HepG2 (cell line): Measurements from ENCODE around the gene HEATR5B. TPM values are rescaled to one million over a fixed set of nuclear protein-coding genes. Genes with fewer than 3 reads are reported as not detected.

Experiments
- ATM ChIP-seq: fragments of 450-650 bp; IDR thresholded peaks from 2 replicates; pipeline ENCODE4 v1.7.1; 2017; ENCODE audit warnings: mild to moderate bottlenecking, borderline replicate concordance
- CHD2 ChIP-seq: IDR thresholded peaks from 2 replicates; pipeline ENCODE4 v1.6.1; 2011; ENCODE audit warnings: low read depth, low read length, improper control_type of control experiment
- EEA1 ChIP-seq: sonication (generic); formaldehyde crosslinking; IDR thresholded peaks from 2 replicates; pipeline ENCODE4 v1.5.1; 2020; ENCODE audit warnings: mild to moderate bottlenecking, missing genetic modification reagents, borderline replicate concordance
- FOXO4 ChIP-seq: sonication (generic); formaldehyde crosslinking; conservative IDR thresholded peaks from 2 replicates; pipeline ENCODE4 v1.8.1; 2023; ENCODE audit warnings: missing genetic modification reagents
- GATA4 ChIP-seq: sonication (generic); IDR thresholded peaks from 2 replicates; pipeline ENCODE4 v1.6.1; 2016; ENCODE audit warnings: antibody characterized with exemption, low read depth, borderline replicate concordance
- GLI4 ChIP-seq: sonication (generic); formaldehyde crosslinking; IDR thresholded peaks from 2 replicates; pipeline ENCODE4 v1.5.1; 2020; ENCODE audit warnings: missing genetic modification reagents, mild to moderate bottlenecking, moderate library complexity, borderline replicate concordance
- JUND ChIP-seq: sonication (generic); formaldehyde crosslinking; IDR thresholded peaks from 2 replicates; pipeline ENCODE4 v1.8.0; 2022; ENCODE audit warnings: mild to moderate bottlenecking, missing genetic modification reagents
- MEIS1 ChIP-seq: sonication (generic); formaldehyde crosslinking; IDR thresholded peaks from 2 replicates; pipeline ENCODE4 v1.9.0; 2021; ENCODE audit warnings: mild to moderate bottlenecking, missing genetic modification reagents, moderate library complexity, borderline replicate concordance
- MTF1 ChIP-seq: sonication (generic); formaldehyde crosslinking; IDR thresholded peaks from 2 replicates; pipeline ENCODE4 v1.5.0; 2020; ENCODE audit warnings: missing genetic modification reagents
- NKX3-1 ChIP-seq: sonication (generic); formaldehyde crosslinking; IDR thresholded peaks from 2 replicates; pipeline ENCODE4 v1.5.0; 2020; ENCODE audit warnings: missing genetic modification reagents
- RAD21 ChIP-seq: fragments of 450-650 bp; formaldehyde crosslinking; IDR thresholded peaks from 2 replicates; pipeline ENCODE4 v1.5.0; 2020; ENCODE audit warnings: mild to moderate bottlenecking
- SALL1 ChIP-seq: sonication (generic); formaldehyde crosslinking; IDR thresholded peaks from 2 replicates; pipeline ENCODE4 v1.8.0; 2022; ENCODE audit warnings: mild to moderate bottlenecking, missing genetic modification reagents
- SRF ChIP-seq: IDR thresholded peaks from 2 replicates; pipeline ENCODE4 v1.6.1; 2011; ENCODE audit warnings: mild to moderate bottlenecking, low read depth, low read length, moderate library complexity
- SSRP1 ChIP-seq: IDR thresholded peaks from 2 replicates; pipeline ENCODE4 v1.6.1; 2016; ENCODE audit warnings: control low read depth
- STAG1 ChIP-seq: sonication (generic); formaldehyde crosslinking; IDR thresholded peaks from 2 replicates; pipeline ENCODE4 v1.4.0; 2020; ENCODE audit warnings: missing genetic modification reagents
- XBP1 ChIP-seq: sonication (generic); formaldehyde crosslinking; IDR thresholded peaks from 2 replicates; pipeline ENCODE4 v1.5.0; 2020; ENCODE audit warnings: missing genetic modification reagents
- ZKSCAN1 ChIP-seq: fragments of 150-350 bp; IDR thresholded peaks from 2 replicates; pipeline ENCODE4 v1.6.1; 2014; ENCODE audit warnings: low read length
- ZNF138 ChIP-seq: sonication (generic); formaldehyde crosslinking; IDR thresholded peaks from 2 replicates; pipeline ENCODE4 v1.5.0; 2020; ENCODE audit warnings: mild to moderate bottlenecking, low read depth, missing genetic modification reagents
- ZNF225 ChIP-seq: sonication (generic); formaldehyde crosslinking; IDR thresholded peaks from 2 replicates; pipeline ENCODE4 v1.4.0; 2020; ENCODE audit warnings: mild to moderate bottlenecking, missing genetic modification reagents
- ZNF44 ChIP-seq: sonication (generic); formaldehyde crosslinking; IDR thresholded peaks from 2 replicates; pipeline ENCODE4 v1.5.1; 2020; ENCODE audit warnings: mild to moderate bottlenecking, missing genetic modification reagents
- ZNF543 ChIP-seq: sonication (generic); formaldehyde crosslinking; IDR thresholded peaks from 2 replicates; pipeline ENCODE4 v1.4.0; 2020; ENCODE audit warnings: mild to moderate bottlenecking, missing genetic modification reagents
- ZNF567 ChIP-seq: sonication (generic); formaldehyde crosslinking; IDR thresholded peaks from 2 replicates; pipeline ENCODE4 v1.8.1; 2023; ENCODE audit warnings: mild to moderate bottlenecking, missing genetic modification reagents, borderline replicate concordance
- ZNF660 ChIP-seq: sonication (generic); formaldehyde crosslinking; IDR thresholded peaks from 2 replicates; pipeline ENCODE4 v1.5.1; 2020; ENCODE audit warnings: mild to moderate bottlenecking, low read depth, missing genetic modification reagents, borderline replicate concordance
- ZNF713 ChIP-seq: sonication (generic); formaldehyde crosslinking; IDR thresholded peaks from 2 replicates; pipeline ENCODE4 v1.4.0; 2020; ENCODE audit warnings: mild to moderate bottlenecking, missing genetic modification reagents
- ZNF878 ChIP-seq: sonication (generic); formaldehyde crosslinking; IDR thresholded peaks from 2 replicates; pipeline ENCODE4 v1.8.1; 2023; ENCODE audit warnings: mild to moderate bottlenecking, missing genetic modification reagents, moderate library complexity
- polyA plus RNA-seq, 8 experiments: library from polyadenylated mRNA; depleted of rRNA in 3 of 8; stranded (reverse) in 7 of 8; unstranded in 1 of 8; fragments of >200 nt; fragmentation: Illumina TruSeq in 4 of 8; extraction: Trizol in 4 of 8; gene quantifications; 2 replicates each; pipeline versions ENCODE4 v1.2.1 to v1.2.3, GENCODE V29; 2011 to 2016; ENCODE audit warnings: low read depth in 4 of 8, missing spikeins in 1 of 8, mixed read lengths in 1 of 8; ENCODE audit not compliant: insufficient read depth in 1 of 8
- total RNA-seq, 5 experiments: library from RNA; depleted of rRNA; stranded (reverse); fragments of >200 nt; fragmentation: Illumina TruSeq; extraction: Trizol; gene quantifications; 2 replicates each; pipeline ENCODE4 v1.2.3, GENCODE V29; 2016; ENCODE audit warnings: low read depth in 1 of 5
- TF ChIP-seq, protein P1 (sequence below): sonication (generic); formaldehyde crosslinking; IDR thresholded peaks from 2 replicates; pipeline ENCODE4 v1.5.0; 2020; ENCODE audit warnings: mild to moderate bottlenecking, missing genetic modification reagents, moderate library complexity
- TF ChIP-seq, protein P2 (sequence below): sonication (generic); formaldehyde crosslinking; IDR thresholded peaks from 2 replicates; pipeline ENCODE4 v1.5.0; 2020; ENCODE audit warnings: mild to moderate bottlenecking, missing genetic modification reagents, borderline replicate concordance

The HEATR5B gene
- total and polyA plus RNA-seq, 2 of the 13 experiments (the other 11 are each of a cell fraction or from before 2014, with no cell fraction given), result 12.7 to 16.3 TPM

GRCh38 chr2:37026050-37026449 lies 58.1 kb downstream of the HEATR5B start (continued):
- no peak for TF ChIP-seq SRF
- TF ChIP-seq SSRP1 (CRISPR knock-in tag), result no peak
- no peak for TF ChIP-seq MEIS1 (CRISPR knock-in tag)
- TF ChIP-seq GATA4, result no peak
- TF ChIP-seq ZNF543 (CRISPR knock-in tag), result peak; percentile 87; the same call in 1 of the 2 replicates
- no peak for TF ChIP-seq ATM
- no peak for TF ChIP-seq ZNF878 (CRISPR knock-in tag)
- no peak for TF ChIP-seq ZNF225 (CRISPR knock-in tag)
- no peak for TF ChIP-seq CHD2
- TF ChIP-seq FOXO4 (CRISPR knock-in tag), result 0 out of 2 replicates have a peak, but pooled peaks have one; percentile 33
- no peak for TF ChIP-seq ZNF138
- TF ChIP-seq STAG1, result peak; percentile 59
- no peak for TF ChIP-seq GLI4 (CRISPR knock-in tag)
- TF ChIP-seq, protein P1, sequence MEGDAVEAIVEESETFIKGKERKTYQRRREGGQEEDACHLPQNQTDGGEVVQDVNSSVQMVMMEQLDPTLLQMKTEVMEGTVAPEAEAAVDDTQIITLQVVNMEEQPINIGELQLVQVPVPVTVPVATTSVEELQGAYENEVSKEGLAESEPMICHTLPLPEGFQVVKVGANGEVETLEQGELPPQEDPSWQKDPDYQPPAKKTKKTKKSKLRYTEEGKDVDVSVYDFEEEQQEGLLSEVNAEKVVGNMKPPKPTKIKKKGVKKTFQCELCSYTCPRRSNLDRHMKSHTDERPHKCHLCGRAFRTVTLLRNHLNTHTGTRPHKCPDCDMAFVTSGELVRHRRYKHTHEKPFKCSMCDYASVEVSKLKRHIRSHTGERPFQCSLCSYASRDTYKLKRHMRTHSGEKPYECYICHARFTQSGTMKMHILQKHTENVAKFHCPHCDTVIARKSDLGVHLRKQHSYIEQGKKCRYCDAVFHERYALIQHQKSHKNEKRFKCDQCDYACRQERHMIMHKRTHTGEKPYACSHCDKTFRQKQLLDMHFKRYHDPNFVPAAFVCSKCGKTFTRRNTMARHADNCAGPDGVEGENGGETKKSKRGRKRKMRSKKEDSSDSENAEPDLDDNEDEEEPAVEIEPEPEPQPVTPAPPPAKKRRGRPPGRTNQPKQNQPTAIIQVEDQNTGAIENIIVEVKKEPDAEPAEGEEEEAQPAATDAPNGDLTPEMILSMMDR (CRISPR knock-in tag), result peak; percentile 71
- TF ChIP-seq ZNF567, result no peak
- TF ChIP-seq ZNF44 (CRISPR knock-in tag), result no peak
- TF ChIP-seq EEA1 (CRISPR knock-in tag), result no peak
- TF ChIP-seq ZKSCAN1, result no peak
- TF ChIP-seq NKX3-1 (CRISPR knock-in tag), result no peak
- TF ChIP-seq, protein P2, sequence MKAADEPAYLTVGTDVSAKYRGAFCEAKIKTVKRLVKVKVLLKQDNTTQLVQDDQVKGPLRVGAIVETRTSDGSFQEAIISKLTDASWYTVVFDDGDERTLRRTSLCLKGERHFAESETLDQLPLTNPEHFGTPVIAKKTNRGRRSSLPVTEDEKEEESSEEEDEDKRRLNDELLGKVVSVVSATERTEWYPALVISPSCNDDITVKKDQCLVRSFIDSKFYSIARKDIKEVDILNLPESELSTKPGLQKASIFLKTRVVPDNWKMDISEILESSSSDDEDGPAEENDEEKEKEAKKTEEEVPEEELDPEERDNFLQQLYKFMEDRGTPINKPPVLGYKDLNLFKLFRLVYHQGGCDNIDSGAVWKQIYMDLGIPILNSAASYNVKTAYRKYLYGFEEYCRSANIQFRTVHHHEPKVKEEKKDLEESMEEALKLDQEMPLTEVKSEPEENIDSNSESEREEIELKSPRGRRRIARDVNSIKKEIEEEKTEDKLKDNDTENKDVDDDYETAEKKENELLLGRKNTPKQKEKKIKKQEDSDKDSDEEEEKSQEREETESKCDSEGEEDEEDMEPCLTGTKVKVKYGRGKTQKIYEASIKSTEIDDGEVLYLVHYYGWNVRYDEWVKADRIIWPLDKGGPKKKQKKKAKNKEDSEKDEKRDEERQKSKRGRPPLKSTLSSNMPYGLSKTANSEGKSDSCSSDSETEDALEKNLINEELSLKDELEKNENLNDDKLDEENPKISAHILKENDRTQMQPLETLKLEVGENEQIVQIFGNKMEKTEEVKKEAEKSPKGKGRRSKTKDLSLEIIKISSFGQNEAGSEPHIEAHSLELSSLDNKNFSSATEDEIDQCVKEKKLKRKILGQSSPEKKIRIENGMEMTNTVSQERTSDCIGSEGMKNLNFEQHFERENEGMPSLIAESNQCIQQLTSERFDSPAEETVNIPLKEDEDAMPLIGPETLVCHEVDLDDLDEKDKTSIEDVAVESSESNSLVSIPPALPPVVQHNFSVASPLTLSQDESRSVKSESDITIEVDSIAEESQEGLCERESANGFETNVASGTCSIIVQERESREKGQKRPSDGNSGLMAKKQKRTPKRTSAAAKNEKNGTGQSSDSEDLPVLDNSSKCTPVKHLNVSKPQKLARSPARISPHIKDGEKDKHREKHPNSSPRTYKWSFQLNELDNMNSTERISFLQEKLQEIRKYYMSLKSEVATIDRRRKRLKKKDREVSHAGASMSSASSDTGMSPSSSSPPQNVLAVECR (CRISPR knock-in tag), result no peak
- TF ChIP-seq MTF1 (CRISPR knock-in tag), result no peak
- TF ChIP-seq JUND (CRISPR knock-in tag), result no peak
- TF ChIP-seq RAD21 (CRISPR knock-in tag), result 0 out of 2 replicates have a peak, but pooled peaks have one; percentile 32
- TF ChIP-seq XBP1 (CRISPR knock-in tag), result no peak
- no peak for TF ChIP-seq SALL1 (CRISPR knock-in tag)
- TF ChIP-seq ZNF660 (CRISPR knock-in tag), result no peak
- no peak for TF ChIP-seq ZNF713 (CRISPR knock-in tag)
